ENCODE data around the gene EXPH5. TPM values are rescaled to one million over a fixed set of nuclear protein-coding genes. Genes with fewer than 3 reads are reported as not detected.

The EXPH5 gene
- polyA plus RNA-seq, 1 donor (not counting 4 experiments of a cell fraction or from before 2014, with no cell fraction given) = 11.7 TPM

DNA sequence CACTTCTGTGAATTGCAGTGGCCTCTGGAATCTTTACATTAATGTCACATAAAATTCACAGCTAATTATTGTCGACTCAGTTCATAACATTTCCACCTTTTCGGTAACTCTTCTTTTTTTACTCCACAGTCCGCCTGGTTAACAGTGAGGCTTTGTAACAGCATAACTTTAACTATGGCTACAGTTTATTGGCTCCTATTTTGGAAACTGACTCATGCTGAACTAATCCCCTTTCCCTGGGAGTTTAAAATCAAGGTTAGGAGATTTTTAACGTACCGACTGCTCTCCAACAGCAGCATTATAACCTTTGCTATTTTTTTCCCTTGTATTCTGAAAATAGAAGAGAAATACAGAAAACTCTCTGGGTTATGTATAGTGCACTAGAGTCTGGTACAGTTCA, 92.2 kb downstream of the EXPH5 start:
- Histone ChIP-seq H3K4me2 (ENCODE audit: control insufficient read depth, extremely low read depth, insufficient read depth, low read depth, low read length) (no peak overlapping the region), H3K4me3 (ENCODE audit: control insufficient read depth in 2 of 3, extremely low read depth in 1 of 3, insufficient read depth in 2 of 3, low read depth in 1 of 3, low read length in 3 of 3) (no peak overlapping the region), H3K9me1 (ENCODE audit: control insufficient read depth, extremely low read depth, insufficient read depth, low read length) (no peaks in the 10 kb centered on the region), H3K27ac (ENCODE audit: control insufficient read depth, insufficient read depth, low read length) (no peak overlapping the region), H3K36me3 (ENCODE audit: control insufficient read depth in 2 of 2, extremely low read depth in 1 of 2, insufficient read depth in 2 of 2, low read length in 2 of 2) (no peaks in the 10 kb centered on the region), H2AFZ (ENCODE audit: control insufficient read depth, low read length) (no peak overlapping the region), H3K4me1 (ENCODE audit: control insufficient read depth, extremely low read depth, insufficient read depth, low read length) (peaks cover 22% of the 10 kb centered on the region), H3K27me3 (ENCODE audit: control insufficient read depth, extremely low read depth, insufficient read depth, low read length) (no peaks in the 10 kb centered on the region), H3K9ac (ENCODE audit: control insufficient read depth, extremely low read depth, insufficient read depth, low read length) (no peak overlapping the region), H3K9me3 (ENCODE audit: control insufficient read depth, low read depth, low read length) (no peaks in the 10 kb centered on the region), H4K20me1 (ENCODE audit: control insufficient read depth, extremely low read depth, insufficient read depth, low read length) (no peaks in the 10 kb centered on the region), H3K79me2 (ENCODE audit: control insufficient read depth, insufficient read depth, low read length) (no peaks in the 10 kb centered on the region)
- no peak for TF ChIP-seq EZH2 (IDR thresholded peaks at IDR 0.05; ENCODE audit: low read length)
- TF ChIP-seq, protein P1, sequence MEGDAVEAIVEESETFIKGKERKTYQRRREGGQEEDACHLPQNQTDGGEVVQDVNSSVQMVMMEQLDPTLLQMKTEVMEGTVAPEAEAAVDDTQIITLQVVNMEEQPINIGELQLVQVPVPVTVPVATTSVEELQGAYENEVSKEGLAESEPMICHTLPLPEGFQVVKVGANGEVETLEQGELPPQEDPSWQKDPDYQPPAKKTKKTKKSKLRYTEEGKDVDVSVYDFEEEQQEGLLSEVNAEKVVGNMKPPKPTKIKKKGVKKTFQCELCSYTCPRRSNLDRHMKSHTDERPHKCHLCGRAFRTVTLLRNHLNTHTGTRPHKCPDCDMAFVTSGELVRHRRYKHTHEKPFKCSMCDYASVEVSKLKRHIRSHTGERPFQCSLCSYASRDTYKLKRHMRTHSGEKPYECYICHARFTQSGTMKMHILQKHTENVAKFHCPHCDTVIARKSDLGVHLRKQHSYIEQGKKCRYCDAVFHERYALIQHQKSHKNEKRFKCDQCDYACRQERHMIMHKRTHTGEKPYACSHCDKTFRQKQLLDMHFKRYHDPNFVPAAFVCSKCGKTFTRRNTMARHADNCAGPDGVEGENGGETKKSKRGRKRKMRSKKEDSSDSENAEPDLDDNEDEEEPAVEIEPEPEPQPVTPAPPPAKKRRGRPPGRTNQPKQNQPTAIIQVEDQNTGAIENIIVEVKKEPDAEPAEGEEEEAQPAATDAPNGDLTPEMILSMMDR (optimal IDR thresholded peaks at IDR 0.05 in 1 of 3, IDR thresholded peaks at IDR 0.05 in 1 of 3, conservative IDR thresholded peaks at IDR 0.05 in 1 of 3; ENCODE audit: extremely low read depth in 1 of 3, insufficient read depth in 2 of 3, low read length in 3 of 3) = no peak
- FAIRE-seq = no peak
- dilution Hi-C loops (cut with MboI; ENCODE audit: extremely low pct_ligation_motif_present, low sequenced_read_pairs) = no loop called here
- no peak for DNase-seq (ENCODE audit: low read depth, low spot score)

GRCh38 chr11:108500721-108501120, 92.8 kb downstream of the EXPH5 start:
- DNase-seq (ENCODE audit: low read depth, low spot score) = no peak
- no peak for FAIRE-seq
- Histone ChIP-seq H3K9ac (ENCODE audit: control insufficient read depth, extremely low read depth, insufficient read depth, low read length) (no peak overlapping the region), H3K4me2 (ENCODE audit: control insufficient read depth, extremely low read depth, insufficient read depth, low read depth, low read length) (no peak overlapping the region), H3K4me3 (ENCODE audit: control insufficient read depth in 2 of 3, extremely low read depth in 1 of 3, insufficient read depth in 2 of 3, low read depth in 1 of 3, low read length in 3 of 3) (no peak overlapping the region), H4K20me1 (ENCODE audit: control insufficient read depth, extremely low read depth, insufficient read depth, low read length) (no peaks in the 10 kb centered on the region), H3K79me2 (ENCODE audit: control insufficient read depth, insufficient read depth, low read length) (no peaks in the 10 kb centered on the region), H3K27me3 (ENCODE audit: control insufficient read depth, extremely low read depth, insufficient read depth, low read length) (no peaks in the 10 kb centered on the region), H3K9me1 (ENCODE audit: control insufficient read depth, extremely low read depth, insufficient read depth, low read length) (no peaks in the 10 kb centered on the region), H3K9me3 (ENCODE audit: control insufficient read depth, low read depth, low read length) (no peaks in the 10 kb centered on the region), H3K36me3 (ENCODE audit: control insufficient read depth in 2 of 2, extremely low read depth in 1 of 2, insufficient read depth in 2 of 2, low read length in 2 of 2) (no peaks in the 10 kb centered on the region), H3K27ac (ENCODE audit: control insufficient read depth, insufficient read depth, low read length) (no peak overlapping the region), H3K4me1 (ENCODE audit: control insufficient read depth, extremely low read depth, insufficient read depth, low read length) (peaks cover 22% of the 10 kb centered on the region), H2AFZ (ENCODE audit: control insufficient read depth, low read length) (no peak overlapping the region)
- TF ChIP-seq, protein P1 (optimal IDR thresholded peaks at IDR 0.05 in 1 of 3, IDR thresholded peaks at IDR 0.05 in 1 of 3, conservative IDR thresholded peaks at IDR 0.05 in 1 of 3; ENCODE audit: extremely low read depth in 1 of 3, insufficient read depth in 2 of 3, low read length in 3 of 3) = no peak
- TF ChIP-seq EZH2 (IDR thresholded peaks at IDR 0.05; ENCODE audit: low read length) = no peak
- dilution Hi-C loops (cut with MboI; ENCODE audit: extremely low pct_ligation_motif_present, low sequenced_read_pairs) = no loop called here

All from keratinocyte (primary cell).